ENCODE results near the gene IGFBP1.
"Not testable (repeated sequence)": the region's sequence is repeated elsewhere in the genome, so short reads cannot be mapped to it uniquely, and the experiment has no call there.

Gene IGFBP1

GRCh38 chr7:45888185-45888992, at the start of gene IGFBP1:
TSS of gene IGFBP1 (plus strand) at chr7:45888488. CDS start at chr7:45888653, 165 bp downstream.
- DNase-seq, result no peak

- not testable (repeated sequence) for DNase-seq
These were observed 49.4 kb upstream of the IGFBP1 start for GRCh38 chr7:45838852-45839251.

GRCh38 chr7:45841926-45842717, 46.2 kb upstream of the IGFBP1 start:
- DNase-seq, result not testable (repeated sequence)

GRCh38 chr7:45846536-45846935, 41.8 kb upstream of the IGFBP1 start:
- not testable (repeated sequence) for DNase-seq

GRCh38 chr7:45848734-45849133, 39.6 kb upstream of the IGFBP1 start:
- DNase-seq, result not testable (repeated sequence)

- DNase-seq, result not testable (repeated sequence)
These were observed 35.3 kb upstream of the IGFBP1 start for GRCh38 chr7:45852984-45853383.

- not testable (repeated sequence) for DNase-seq
These were observed 34.8 kb upstream of the IGFBP1 start for GRCh38 chr7:45853491-45853890.

GRCh38 chr7:45855680-45856079, 32.6 kb upstream of the IGFBP1 start:
- not testable (repeated sequence) for DNase-seq

- not testable (repeated sequence) for DNase-seq
These were observed 31.4 kb upstream of the IGFBP1 start for GRCh38 chr7:45856888-45857287.

- DNase-seq, result no peak
These were observed 24.6 kb upstream of the IGFBP1 start for GRCh38 chr7:45863715-45864114.

- no peak for DNase-seq
These were observed 22.5 kb upstream of the IGFBP1 start for GRCh38 chr7:45865594-45866410.

GRCh38 chr7:45867471-45867870, 20.8 kb upstream of the IGFBP1 start:
- DNase-seq, result no peak

GRCh38 chr7:45869426-45869825, 18.9 kb upstream of the IGFBP1 start:
- DNase-seq, result no peak

- DNase-seq, result no peak
These were observed 15.9 kb upstream of the IGFBP1 start for GRCh38 chr7:45872116-45873034.

- DNase-seq, result no peak
These were observed 15.3 kb upstream of the IGFBP1 start, which contains the start of gene CCDC201 for GRCh38 chr7:45873035-45873354. TSS of gene CCDC201 (minus strand) at chr7:45873082. CDS start at chr7:45873007, 75 bp downstream.

GRCh38 chr7:45873355-45873754, 14.9 kb upstream of the IGFBP1 start:
- no peak for DNase-seq

GRCh38 chr7:45874408-45875131, 13.7 kb upstream of the IGFBP1 start:
- DNase-seq, result no peak

GRCh38 chr7:45876519-45876918, 11.8 kb upstream of the IGFBP1 start:
- DNase-seq, result no peak

GRCh38 chr7:45878457-45879144, 9.7 kb upstream of the IGFBP1 start:
- DNase-seq, result no peak

- no peak for DNase-seq
These were observed 7.8 kb upstream of the IGFBP1 start for GRCh38 chr7:45880433-45880860.

Measured in MV-4-11 (cell line).